ENCODE measurements around the gene TBX5.

DNA sequence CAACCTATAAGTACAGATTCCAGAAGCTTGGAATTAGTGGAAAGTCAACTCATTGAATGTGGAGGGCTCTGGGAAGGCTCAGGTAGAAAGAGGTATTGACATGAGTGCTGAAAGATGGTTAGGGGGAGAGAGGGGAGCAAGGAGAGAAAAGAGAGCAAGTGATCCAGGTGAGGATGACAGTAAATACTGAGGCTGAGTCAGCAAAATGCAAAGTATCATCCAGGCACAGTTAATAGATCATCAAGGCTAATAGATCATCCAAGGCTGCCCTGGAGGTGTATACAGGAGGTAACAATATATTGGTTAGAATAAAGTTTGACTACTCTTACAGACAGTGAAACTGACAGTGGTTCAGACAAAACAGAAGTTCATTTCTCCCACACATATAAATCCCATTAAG lies 100.5 kb downstream of the TBX5 start:
- TF ChIP-seq, protein P1, sequence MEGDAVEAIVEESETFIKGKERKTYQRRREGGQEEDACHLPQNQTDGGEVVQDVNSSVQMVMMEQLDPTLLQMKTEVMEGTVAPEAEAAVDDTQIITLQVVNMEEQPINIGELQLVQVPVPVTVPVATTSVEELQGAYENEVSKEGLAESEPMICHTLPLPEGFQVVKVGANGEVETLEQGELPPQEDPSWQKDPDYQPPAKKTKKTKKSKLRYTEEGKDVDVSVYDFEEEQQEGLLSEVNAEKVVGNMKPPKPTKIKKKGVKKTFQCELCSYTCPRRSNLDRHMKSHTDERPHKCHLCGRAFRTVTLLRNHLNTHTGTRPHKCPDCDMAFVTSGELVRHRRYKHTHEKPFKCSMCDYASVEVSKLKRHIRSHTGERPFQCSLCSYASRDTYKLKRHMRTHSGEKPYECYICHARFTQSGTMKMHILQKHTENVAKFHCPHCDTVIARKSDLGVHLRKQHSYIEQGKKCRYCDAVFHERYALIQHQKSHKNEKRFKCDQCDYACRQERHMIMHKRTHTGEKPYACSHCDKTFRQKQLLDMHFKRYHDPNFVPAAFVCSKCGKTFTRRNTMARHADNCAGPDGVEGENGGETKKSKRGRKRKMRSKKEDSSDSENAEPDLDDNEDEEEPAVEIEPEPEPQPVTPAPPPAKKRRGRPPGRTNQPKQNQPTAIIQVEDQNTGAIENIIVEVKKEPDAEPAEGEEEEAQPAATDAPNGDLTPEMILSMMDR (IDR thresholded peaks at IDR 0.05): no peak
- no peak for TF ChIP-seq EZH2 (IDR thresholded peaks at IDR 0.05; ENCODE audit: borderline replicate concordance, insufficient read depth, low read depth, low read length, poor library complexity, severe bottlenecking)

All from B cell (primary cell).